Large intestine (tissue), 3 donors: ENCODE measurements around the gene SMTNL2. TPM values are rescaled to one million over a fixed set of nuclear protein-coding genes. Genes with fewer than 3 reads are reported as not detected.

Source experiments
- DNase-seq, 2 donors: peaks; one replicate each; pipeline versions ENCODE4 v3.0.0 to v3.0.0-alpha.2; 2013
- H3K27ac ChIP-seq: one replicate; pipeline ENCODE4 v1.5.1; 2013; ENCODE audit warnings: low read length
- H3K27me3 ChIP-seq: 2 replicates; pipeline ENCODE4 v1.6.1; 2013; ENCODE audit warnings: low read length; ENCODE audit not compliant: control insufficient read depth, insufficient read depth
- H3K36me3 ChIP-seq: 2 replicates; pipeline ENCODE4 v1.6.1; 2013; ENCODE audit warnings: low read length; ENCODE audit not compliant: control insufficient read depth, insufficient read depth
- H3K4me1 ChIP-seq: one replicate; pipeline ENCODE4 v1.6.1; 2013; ENCODE audit warnings: low read length; ENCODE audit not compliant: control insufficient read depth, insufficient read depth
- H3K4me3 ChIP-seq: one replicate; pipeline ENCODE4 v1.5.1; 2013; ENCODE audit warnings: low read length
- H3K9me3 ChIP-seq: one replicate; pipeline ENCODE4 v1.6.1; 2013; ENCODE audit warnings: mild to moderate bottlenecking, low read depth, low read length, moderate library complexity; ENCODE audit not compliant: control insufficient read depth
- WGBS: methylation state at CpG from one replicate; pipeline ENCODE4 v1.1.5; 2013; ENCODE audit warnings: low lambda C conversion rate; ENCODE audit not compliant: insufficient coverage; 5-methylcytosine and 5-hydroxymethylcytosine counted together
- polyA plus RNA-seq: library from polyadenylated mRNA; unstranded; fragments of 120-200 nt; gene quantifications from one replicate; pipeline ENCODE4 v1.2.1, GENCODE V29; 2013

Gene SMTNL2
- polyA plus RNA-seq, 1 donor: 10.1 TPM

- H3K9me3 ChIP-seq: no peaks in the 10 kb centered on the region
- H3K27ac ChIP-seq: no peak overlapping the region
- H3K36me3 ChIP-seq: peaks cover 86% of the 10 kb centered on the region
- H3K27me3 ChIP-seq: no peaks in the 10 kb centered on the region
- H3K4me3 ChIP-seq: no peak overlapping the region
- peaks cover 17% of the 10 kb centered on the region for H3K4me1 ChIP-seq
- WGBS: no CpG with 5 or more reads among the region's 32 CpGs
- DNase-seq: no peak
Observed at GRCh38 chr17:4545217-4545951, 38.9 kb upstream of the SMTNL2 start.

DNA sequence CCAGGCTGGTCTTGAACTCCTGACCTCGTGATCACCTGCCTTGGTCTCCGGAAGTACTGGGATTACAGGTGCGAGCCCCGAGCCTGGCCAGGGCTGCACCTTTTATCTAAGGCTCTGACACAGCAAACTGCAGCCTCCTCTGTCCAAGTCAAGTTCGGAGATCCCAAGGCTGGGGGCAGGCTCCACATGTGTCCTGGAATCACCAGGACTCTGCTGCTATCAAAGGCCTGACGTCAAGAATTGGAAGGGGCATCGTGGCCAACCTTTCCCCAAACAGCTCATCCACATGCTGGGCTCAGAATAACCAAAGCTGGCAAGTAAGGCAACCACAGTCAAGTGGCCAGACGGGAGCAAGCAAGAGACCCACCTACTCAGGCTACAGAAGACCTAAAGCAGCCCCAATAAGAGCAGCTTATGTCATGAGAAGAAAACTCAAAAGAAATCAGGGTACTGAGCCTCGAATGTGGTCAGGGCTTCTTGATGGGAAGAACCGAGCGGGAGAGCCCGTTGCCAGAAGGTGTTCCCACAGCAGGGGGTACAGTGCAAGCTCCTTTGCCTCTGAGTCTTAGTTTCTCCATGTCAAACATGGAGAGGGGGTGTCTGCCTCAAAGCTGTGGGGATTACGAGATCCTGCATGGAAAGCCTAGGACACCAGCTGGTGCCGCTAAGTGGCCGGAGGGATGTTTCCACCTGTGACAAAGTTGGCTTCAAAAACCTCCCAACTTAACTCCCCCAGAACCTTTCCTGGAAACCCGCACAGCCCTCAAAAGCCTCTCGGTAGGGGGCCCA lies 37.0 kb upstream of the SMTNL2 start:
- H3K36me3 ChIP-seq: peaks cover 86% of the 10 kb centered on the region
- H3K4me3 ChIP-seq: no peak overlapping the region
- no peak for DNase-seq
- H3K4me1 ChIP-seq: no peaks in the 10 kb centered on the region
- no peaks in the 10 kb centered on the region for H3K27me3 ChIP-seq
- no peaks in the 10 kb centered on the region for H3K9me3 ChIP-seq
- no CpG with 5 or more reads among the region's 17 CpGs for WGBS
- H3K27ac ChIP-seq: no peak overlapping the region

DNA sequence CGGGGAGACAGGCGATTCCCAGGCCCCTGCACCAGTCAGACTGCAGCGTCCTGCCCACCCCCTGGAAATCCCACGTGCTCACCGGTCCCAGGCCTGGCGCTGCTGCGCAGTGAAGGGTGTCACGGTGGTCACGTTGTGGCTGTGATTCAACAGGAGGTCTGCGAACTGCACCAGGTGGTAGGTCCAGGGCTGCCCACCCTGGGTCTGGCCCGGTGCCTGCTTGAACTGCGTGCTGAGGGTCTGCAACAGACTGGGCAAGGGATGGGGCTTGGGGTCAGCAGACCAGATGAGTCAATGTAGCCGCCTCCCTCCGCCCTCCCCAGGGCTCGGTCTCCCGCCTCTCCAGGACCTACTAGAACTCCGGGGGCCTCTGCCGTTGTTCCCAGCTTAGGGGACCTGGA lies 36.3 kb upstream of the SMTNL2 start:
- DNase-seq: no peak
- Histone ChIP-seq H3K27ac (no peak overlapping the region), H3K27me3 (no peaks in the 10 kb centered on the region), H3K4me3 (no peak overlapping the region), H3K4me1 (no peaks in the 10 kb centered on the region), H3K36me3 (peaks cover 85% of the 10 kb centered on the region), H3K9me3 (no peaks in the 10 kb centered on the region)
- no CpG with 5 or more reads among the region's 18 CpGs for WGBS

DNA sequence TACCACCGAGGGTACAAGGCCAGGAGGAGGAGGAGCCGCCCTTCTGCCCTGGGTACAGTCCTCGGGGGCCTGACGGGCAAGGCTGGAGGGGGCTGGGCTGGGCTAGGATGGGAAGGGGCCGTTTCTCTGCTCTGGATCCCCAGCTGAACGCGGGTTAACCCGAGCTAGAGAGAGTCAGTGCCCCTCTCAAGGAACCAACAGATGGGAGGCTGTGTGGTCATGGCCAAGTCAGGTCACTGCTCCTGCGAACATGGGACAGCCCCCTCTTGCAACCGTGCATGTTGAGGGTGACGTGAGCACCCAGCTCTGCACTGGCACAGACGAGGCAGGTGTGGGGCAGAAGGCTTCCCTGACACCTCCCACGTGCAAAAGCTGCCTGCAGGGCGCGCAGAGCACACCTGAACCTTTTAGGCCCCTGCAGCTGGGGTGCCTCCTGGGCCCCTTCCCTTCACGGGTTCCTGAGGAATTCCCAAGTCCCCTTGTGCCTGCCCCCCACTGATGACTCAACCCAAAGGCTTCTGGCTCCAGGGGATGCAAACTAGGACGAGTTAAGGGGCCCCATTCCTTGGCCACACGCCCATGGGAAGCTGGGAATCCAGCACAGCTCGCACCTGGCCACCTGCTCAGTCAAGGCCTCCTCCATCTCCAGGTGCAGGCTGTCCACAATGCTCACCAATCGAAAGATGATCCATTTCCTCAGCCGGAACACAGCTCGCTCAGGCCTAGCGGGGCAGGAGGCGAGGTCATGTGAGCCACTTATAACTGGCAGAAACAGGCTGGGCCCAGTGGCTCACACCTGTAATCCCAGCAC lies 35.4 kb upstream of the SMTNL2 start:
- Histone ChIP-seq H3K9me3 (no peaks in the 10 kb centered on the region), H3K4me3 (no peak overlapping the region), H3K36me3 (peaks cover 84% of the 10 kb centered on the region), H3K27me3 (no peaks in the 10 kb centered on the region), H3K4me1 (peaks cover under 1% of the 10 kb centered on the region), H3K27ac (no peak overlapping the region)
- no CpG with 5 or more reads among the region's 24 CpGs for WGBS
- no peak for DNase-seq

GRCh38 chr17:4549781-4550533 lies 34.4 kb upstream of the SMTNL2 start:
- peaks cover 79% of the 10 kb centered on the region for H3K36me3 ChIP-seq
- H3K27me3 ChIP-seq: no peaks in the 10 kb centered on the region
- H3K4me3 ChIP-seq: no peak overlapping the region
- no CpG with 5 or more reads among the region's 25 CpGs for WGBS
- no peak for DNase-seq
- H3K27ac ChIP-seq: no peak overlapping the region
- H3K4me1 ChIP-seq: peaks cover 5% of the 10 kb centered on the region
- H3K9me3 ChIP-seq: no peaks in the 10 kb centered on the region

GRCh38 chr17:4550534-4551039 lies 33.7 kb upstream of the SMTNL2 start:
- no peak for DNase-seq
- no peak overlapping the region for H3K27ac ChIP-seq
- H3K4me1 ChIP-seq: peaks cover 5% of the 10 kb centered on the region
- no CpG with 5 or more reads among the region's 16 CpGs for WGBS
- H3K4me3 ChIP-seq: no peak overlapping the region
- H3K27me3 ChIP-seq: no peaks in the 10 kb centered on the region
- H3K9me3 ChIP-seq: no peaks in the 10 kb centered on the region
- peaks cover 75% of the 10 kb centered on the region for H3K36me3 ChIP-seq

DNA sequence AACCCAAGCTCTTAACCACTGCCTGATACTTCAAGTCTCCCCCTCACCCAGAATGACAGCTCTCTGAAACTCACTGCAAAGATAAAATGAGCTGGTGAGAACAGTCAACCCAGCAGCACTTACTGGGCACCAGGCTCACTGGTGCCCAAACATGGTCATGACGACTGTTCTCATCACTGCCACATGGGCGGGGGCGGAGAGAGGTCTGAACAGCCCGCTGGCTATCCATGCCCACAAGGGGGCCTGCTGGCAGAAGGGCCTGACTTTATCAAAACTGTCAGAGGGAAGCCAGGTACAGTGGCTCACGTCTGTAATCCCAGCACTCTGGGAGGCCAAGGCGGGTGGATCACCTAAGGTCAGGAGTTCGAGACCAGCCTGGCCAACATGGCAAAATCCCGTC lies 33.2 kb upstream of the SMTNL2 start:
- no peaks in the 10 kb centered on the region for H3K9me3 ChIP-seq
- H3K4me3 ChIP-seq: no peak overlapping the region
- no CpG with 5 or more reads among the region's 8 CpGs for WGBS
- H3K36me3 ChIP-seq: peaks cover 70% of the 10 kb centered on the region
- no peaks in the 10 kb centered on the region for H3K27me3 ChIP-seq
- no peak for DNase-seq
- peaks cover 9% of the 10 kb centered on the region for H3K4me1 ChIP-seq
- no peak overlapping the region for H3K27ac ChIP-seq

DNA sequence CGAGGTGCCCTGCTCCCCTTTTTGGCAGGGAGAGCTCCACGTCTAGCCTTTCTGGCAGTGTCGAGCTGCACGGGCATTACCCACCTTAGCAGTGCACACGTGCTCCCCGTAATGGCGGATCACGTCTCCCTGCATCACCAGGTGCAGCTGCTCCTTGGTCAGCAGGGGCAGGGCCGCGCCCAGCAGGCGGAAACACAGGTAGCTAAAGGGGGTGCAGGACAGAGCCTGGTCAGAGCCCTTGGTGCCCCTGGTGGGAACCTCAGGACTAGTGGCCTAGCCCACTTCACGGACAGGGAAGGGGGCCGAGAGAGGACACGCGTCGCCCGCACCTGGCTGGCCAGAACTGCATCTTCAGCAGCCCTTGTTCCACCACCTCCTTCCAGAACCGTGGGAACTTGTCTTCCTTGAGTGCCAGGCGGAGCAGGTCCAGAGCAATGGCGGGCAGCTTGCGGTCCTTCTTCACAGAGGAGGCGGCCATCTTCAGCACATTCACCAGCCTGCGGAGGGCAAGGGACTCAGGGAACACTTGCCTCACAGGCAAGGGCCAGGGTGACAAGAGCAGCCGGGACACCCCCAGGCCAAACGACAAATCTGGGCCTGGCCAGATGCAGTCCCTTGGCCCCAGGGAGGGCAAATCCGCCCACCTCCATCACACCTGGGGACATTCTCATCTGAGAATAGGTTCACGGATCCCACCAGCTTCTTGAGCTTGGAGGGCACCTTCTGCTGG lies 32.4 kb upstream of the SMTNL2 start:
- no CpG with 5 or more reads among the region's 27 CpGs for whole genome bisulfite sequencing
- Histone ChIP-seq H3K27ac (no peak overlapping the region), H3K4me1 (peaks cover 9% of the 10 kb centered on the region), H3K9me3 (no peaks in the 10 kb centered on the region), H3K27me3 (no peaks in the 10 kb centered on the region), H3K36me3 (peaks cover 62% of the 10 kb centered on the region), H3K4me3 (no peak overlapping the region)
- no peak for DNase-seq

DNA sequence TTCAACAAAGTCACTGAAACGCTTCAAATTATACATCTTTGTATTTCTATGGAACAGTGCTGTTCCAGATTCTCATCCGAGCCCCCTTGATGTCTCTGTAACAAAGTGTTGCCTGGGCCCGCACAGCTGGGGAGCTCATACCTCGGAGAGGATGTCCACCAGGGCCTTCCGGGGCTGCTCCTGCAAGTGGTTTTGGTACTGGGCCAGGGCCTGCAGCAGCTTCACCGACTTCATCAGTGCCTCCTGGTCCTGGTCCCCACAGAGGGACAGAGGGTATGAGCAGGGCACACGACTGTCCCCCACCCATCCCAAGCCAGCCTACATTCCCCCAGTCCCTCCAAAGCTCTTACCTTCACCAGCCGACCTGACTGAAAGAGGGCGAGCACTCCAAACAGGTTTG lies 30.7 kb upstream of the SMTNL2 start:
- no peak overlapping the region for H3K27ac ChIP-seq
- peak overlapping the region; percentile 76 for H3K4me3 ChIP-seq
- H3K4me1 ChIP-seq: peaks cover 9% of the 10 kb centered on the region
- H3K36me3 ChIP-seq: peaks cover 45% of the 10 kb centered on the region
- H3K9me3 ChIP-seq: no peaks in the 10 kb centered on the region
- WGBS: no CpG with 5 or more reads among the region's 9 CpGs
- no peaks in the 10 kb centered on the region for H3K27me3 ChIP-seq
- no peak for DNase-seq
